UCSD-AML1 (cell line): ENCODE results near the gene CPHXL2.

Experiments used
- DNase-seq: peaks from one replicate; lab custom pipeline; 2025; ENCODE audit not compliant: unreplicated experiment; lab: John Stamatoyannopoulos, UW

The CPHXL2 gene

GRCh38 chr16:75676909-75677308 lies at the start of gene CPHXL2:
TSS of gene CPHXL2 (minus strand) at chr16:75677009. CDS start at chr16:75676999, 10 bp downstream.
- no peak for DNase-seq

GRCh38 chr16:75726390-75726789 lies 49.6 kb upstream of the CPHXL2 start, which contains the start of gene CPHXL:
TSS of gene CPHXL (minus strand) at chr16:75726490. CDS start at chr16:75726442, 48 bp downstream.
- DNase-seq: no peak

GRCh38 chr16:75718452-75718851 lies 41.6 kb upstream of the CPHXL2 start:
- DNase-seq: no peak

GRCh38 chr16:75714661-75715060 lies 37.9 kb upstream of the CPHXL2 start:
- no peak for DNase-seq

- DNase-seq: no peak
Observed at GRCh38 chr16:75710344-75710743, 33.5 kb upstream of the CPHXL2 start.

GRCh38 chr16:75703306-75703705 lies 26.5 kb upstream of the CPHXL2 start:
- no peak for DNase-seq

GRCh38 chr16:75702242-75702641 lies 25.4 kb upstream of the CPHXL2 start:
- no peak for DNase-seq

GRCh38 chr16:75701361-75701760 lies 24.6 kb upstream of the CPHXL2 start, which contains the start of gene DUXB:
TSS of gene DUXB (minus strand) at chr16:75701461. CDS start at chr16:75701418, 43 bp downstream.
- DNase-seq: no peak

- no peak for DNase-seq
Observed at GRCh38 chr16:75697571-75697970, 20.8 kb upstream of the CPHXL2 start.

GRCh38 chr16:75695708-75696107 lies 18.9 kb upstream of the CPHXL2 start:
- no peak for DNase-seq

GRCh38 chr16:75687361-75687760 lies 10.6 kb upstream of the CPHXL2 start:
- DNase-seq: no peak

GRCh38 chr16:75682308-75682707 lies 5.5 kb upstream of the CPHXL2 start:
- DNase-seq: no peak

GRCh38 chr16:75679366-75679765 lies 2.6 kb upstream of the CPHXL2 start:
- DNase-seq: no peak

- no peak for DNase-seq
Observed at GRCh38 chr16:75667503-75667902, 9.3 kb downstream of the CPHXL2 start.

GRCh38 chr16:75660726-75661302 lies 16.0 kb downstream of the CPHXL2 start:
- DNase-seq: no peak

GRCh38 chr16:75660321-75660720 lies 16.5 kb downstream of the CPHXL2 start:
- no peak for DNase-seq

- no peak for DNase-seq
Observed at GRCh38 chr16:75658175-75658574, 18.6 kb downstream of the CPHXL2 start.

GRCh38 chr16:75653922-75654321 lies 22.9 kb downstream of the CPHXL2 start:
- no peak for DNase-seq

GRCh38 chr16:75648265-75649076 lies 28.3 kb downstream of the CPHXL2 start:
- peak; percentile 78 for DNase-seq

- DNase-seq: peak; percentile 96
Observed at GRCh38 chr16:75647492-75648264, 29.1 kb downstream of the CPHXL2 start, which contains the start of the genes KARS1 and TERF2IP. TSS of gene KARS1 (minus strand) at chr16:75647665. CDS start at chr16:75647639, 26 bp downstream. TSS of gene TERF2IP (plus strand) at chr16:75647773. CDS start at chr16:75647883, 110 bp downstream.

- DNase-seq: no peak
Observed at GRCh38 chr16:75647112-75647491, 29.7 kb downstream of the CPHXL2 start.
